GM21447 (cell line): ENCODE measurements around the gene LYRM7.
"Not testable (repeated sequence)": the region's sequence is repeated elsewhere in the genome, so short reads cannot be mapped to it uniquely, and the experiment has no call there.

Experiments
- ATAC-seq: cut with Tn5 transposase; IDR thresholded peaks from one replicate; pipeline ENCODE4 v1.9.1; 2021; ENCODE audit not compliant: unreplicated experiment

Gene LYRM7

GRCh38 chr5:131170540-131171275, at the start of gene LYRM7:
Gene LYRM7 (plus strand): TSS chr5:131170944. CDS start chr5:131171021, 77 bp downstream.
- ATAC-seq, result peak; percentile 97

- not testable (repeated sequence) for ATAC-seq
Observed at GRCh38 chr5:131127244-131127643, 43.5 kb upstream of the LYRM7 start.

GRCh38 chr5:131129306-131129705, 41.4 kb upstream of the LYRM7 start:
- ATAC-seq, result no peak

- ATAC-seq, result not testable (repeated sequence)
Observed at GRCh38 chr5:131133091-131133490, 37.7 kb upstream of the LYRM7 start.

- ATAC-seq, result not testable (repeated sequence)
Observed at GRCh38 chr5:131138406-131138805, 32.3 kb upstream of the LYRM7 start.

GRCh38 chr5:131139321-131139720, 31.4 kb upstream of the LYRM7 start:
- ATAC-seq, result no peak

GRCh38 chr5:131142970-131143617, 27.6 kb upstream of the LYRM7 start:
- no peak for ATAC-seq

GRCh38 chr5:131147258-131147657, 23.5 kb upstream of the LYRM7 start:
- ATAC-seq, result no peak

- no peak for ATAC-seq
Observed at GRCh38 chr5:131148835-131149234, 21.9 kb upstream of the LYRM7 start.

GRCh38 chr5:131150408-131150807, 20.3 kb upstream of the LYRM7 start:
- no peak for ATAC-seq

GRCh38 chr5:131151216-131151615, 19.5 kb upstream of the LYRM7 start:
- ATAC-seq, result no peak

GRCh38 chr5:131156385-131156784, 14.4 kb upstream of the LYRM7 start:
- ATAC-seq, result no peak

GRCh38 chr5:131156957-131157356, 13.8 kb upstream of the LYRM7 start:
- ATAC-seq, result no peak

- ATAC-seq, result no peak
Observed at GRCh38 chr5:131160134-131160533, 10.6 kb upstream of the LYRM7 start.

GRCh38 chr5:131163276-131164119, 7.2 kb upstream of the LYRM7 start:
- ATAC-seq, result no peak

GRCh38 chr5:131164191-131165118, 6.3 kb upstream of the LYRM7 start:
- peak; percentile 63 for ATAC-seq

GRCh38 chr5:131165119-131165727, 5.5 kb upstream of the LYRM7 start, which contains the start of gene HINT1:
Gene HINT1 (minus strand): TSS chr5:131165256. CDS start chr5:131165205, 51 bp downstream.
- peak; percentile 83 for ATAC-seq

GRCh38 chr5:131167615-131168014, 3.1 kb upstream of the LYRM7 start:
- no peak for ATAC-seq

GRCh38 chr5:131169810-131170539, 769 bp upstream of the LYRM7 start:
- no peak for ATAC-seq
